Endothelial cell of umbilical vein (primary cell): Measurements from ENCODE around the gene INPP5A.

ENCODE experiments used
- POLR2AphosphoS5 ChIP-seq: IDR thresholded peaks from 2 replicates; pipeline ENCODE4 v1.6.1; 2012; ENCODE audit warnings: low read depth, mild to moderate bottlenecking, control low read depth, low read length, moderate library complexity; ENCODE audit not compliant: insufficient read depth
- TF ChIP-seq, protein P1 (sequence below), 2 donors: IDR thresholded peaks; 1 replicate in 1 of 2; 2 replicates in 1 of 2; pipeline ENCODE4 v1.5.1; 2011; ENCODE audit warnings: low read length in 2 of 2, mild to moderate bottlenecking in 2 of 2, moderate library complexity in 2 of 2, control low read depth in 1 of 2, inconsistent platforms in 1 of 2, low read depth in 1 of 2; ENCODE audit not compliant: insufficient read depth in 1 of 2; ENCODE audit errors: extremely low read depth in 1 of 2

DNA sequence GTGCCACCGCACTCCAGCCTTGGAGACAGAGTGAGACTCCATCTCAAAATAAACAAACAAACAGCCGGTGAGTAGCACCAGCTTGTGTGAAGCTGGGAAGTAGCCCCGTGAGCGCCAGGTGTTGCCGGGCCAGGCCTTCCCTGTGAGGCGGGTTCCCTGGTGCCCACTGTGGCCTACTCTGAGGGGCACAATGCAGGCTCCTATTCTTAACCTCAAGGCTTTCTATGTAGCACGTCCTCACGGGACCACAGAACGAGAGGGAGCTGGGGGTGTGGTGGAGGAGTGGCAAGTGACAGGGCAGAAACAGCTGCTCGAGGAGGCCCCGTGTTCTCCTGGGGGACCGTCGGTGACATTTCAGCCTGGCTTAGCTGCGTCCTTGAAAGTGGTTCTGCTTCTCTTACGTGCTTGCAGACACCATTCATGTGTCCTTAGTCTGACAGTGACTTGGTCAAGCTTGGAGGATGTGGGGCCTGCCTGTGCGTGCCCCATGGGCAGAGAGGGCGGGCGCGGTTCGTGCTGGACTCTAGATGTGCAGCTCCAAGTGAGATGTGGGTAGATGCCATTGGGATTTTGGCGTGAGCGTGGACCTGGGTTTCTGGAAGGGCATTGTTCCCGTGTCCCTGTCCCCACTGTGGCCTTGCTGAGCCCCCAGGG is 131.7 kb downstream of the INPP5A start:
- TF ChIP-seq, protein P1, sequence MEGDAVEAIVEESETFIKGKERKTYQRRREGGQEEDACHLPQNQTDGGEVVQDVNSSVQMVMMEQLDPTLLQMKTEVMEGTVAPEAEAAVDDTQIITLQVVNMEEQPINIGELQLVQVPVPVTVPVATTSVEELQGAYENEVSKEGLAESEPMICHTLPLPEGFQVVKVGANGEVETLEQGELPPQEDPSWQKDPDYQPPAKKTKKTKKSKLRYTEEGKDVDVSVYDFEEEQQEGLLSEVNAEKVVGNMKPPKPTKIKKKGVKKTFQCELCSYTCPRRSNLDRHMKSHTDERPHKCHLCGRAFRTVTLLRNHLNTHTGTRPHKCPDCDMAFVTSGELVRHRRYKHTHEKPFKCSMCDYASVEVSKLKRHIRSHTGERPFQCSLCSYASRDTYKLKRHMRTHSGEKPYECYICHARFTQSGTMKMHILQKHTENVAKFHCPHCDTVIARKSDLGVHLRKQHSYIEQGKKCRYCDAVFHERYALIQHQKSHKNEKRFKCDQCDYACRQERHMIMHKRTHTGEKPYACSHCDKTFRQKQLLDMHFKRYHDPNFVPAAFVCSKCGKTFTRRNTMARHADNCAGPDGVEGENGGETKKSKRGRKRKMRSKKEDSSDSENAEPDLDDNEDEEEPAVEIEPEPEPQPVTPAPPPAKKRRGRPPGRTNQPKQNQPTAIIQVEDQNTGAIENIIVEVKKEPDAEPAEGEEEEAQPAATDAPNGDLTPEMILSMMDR (IDR thresholded peaks at IDR 0.05; ENCODE audit: extremely low read depth in 1 of 2, insufficient read depth in 1 of 2, low read depth in 1 of 2, low read length in 2 of 2): no peak
- no peak for TF ChIP-seq POLR2AphosphoS5
